Measurements from ENCODE around the gene MTARC1. TPM values are rescaled to one million over a fixed set of nuclear protein-coding genes. Genes with fewer than 3 reads are reported as not detected.

The MTARC1 gene
- total RNA-seq, 1 donor from 2014 or later, result 5.8 TPM

GRCh38 chr1:220761688-220762427 is 24.9 kb upstream of the MTARC1 start:
- no peak for FAIRE-seq

GRCh38 chr1:220764757-220765156 is 22.0 kb upstream of the MTARC1 start:
- FAIRE-seq (peak; percentile 50), DNase-seq (ENCODE audit: low read depth) (no peak)
- TF ChIP-seq CTCF (IDR thresholded peaks at IDR 0.05; ENCODE audit: insufficient read depth, low read length, severe bottlenecking), result no peak
- Histone ChIP-seq H3K36me3 (ENCODE audit: control insufficient read depth, insufficient read depth, low read length) (no peaks in the 10 kb centered on the region), H3K4me3 (ENCODE audit: low read depth, low read length) (no peak overlapping the region), H3K27me3 (ENCODE audit: control insufficient read depth, insufficient read depth, low read length) (no peaks in the 10 kb centered on the region)

More at GRCh38 chr1:220761688-220762427, 24.9 kb upstream of the MTARC1 start:
- H3K4me3 ChIP-seq (ENCODE audit: low read depth, low read length), result no peak overlapping the region
- H3K36me3 ChIP-seq (ENCODE audit: control insufficient read depth, insufficient read depth, low read length), result no peaks in the 10 kb centered on the region
- DNase-seq (ENCODE audit: low read depth), result no peak
- no peaks in the 10 kb centered on the region for H3K27me3 ChIP-seq (ENCODE audit: control insufficient read depth, insufficient read depth, low read length)
- no peak for TF ChIP-seq CTCF (IDR thresholded peaks at IDR 0.05; ENCODE audit: insufficient read depth, low read length, severe bottlenecking)

GRCh38 chr1:220767312-220768125 is 19.2 kb upstream of the MTARC1 start:
- Histone ChIP-seq H3K27me3 (ENCODE audit: control insufficient read depth, insufficient read depth, low read length) (no peaks in the 10 kb centered on the region), H3K4me3 (ENCODE audit: low read depth, low read length) (no peak overlapping the region), H3K36me3 (ENCODE audit: control insufficient read depth, insufficient read depth, low read length) (no peaks in the 10 kb centered on the region)
- DNase-seq (ENCODE audit: low read depth), result no peak
- no peak for TF ChIP-seq CTCF (IDR thresholded peaks at IDR 0.05; ENCODE audit: insufficient read depth, low read length, severe bottlenecking)
- no peak for FAIRE-seq

GRCh38 chr1:220768126-220768601 is 18.5 kb upstream of the MTARC1 start:
- H3K4me3 ChIP-seq (ENCODE audit: low read depth, low read length), result no peak overlapping the region
- no peak for DNase-seq (ENCODE audit: low read depth)
- FAIRE-seq, result no peak
- TF ChIP-seq CTCF (IDR thresholded peaks at IDR 0.05; ENCODE audit: insufficient read depth, low read length, severe bottlenecking), result no peak
- no peaks in the 10 kb centered on the region for H3K27me3 ChIP-seq (ENCODE audit: control insufficient read depth, insufficient read depth, low read length)
- H3K36me3 ChIP-seq (ENCODE audit: control insufficient read depth, insufficient read depth, low read length), result no peaks in the 10 kb centered on the region

GRCh38 chr1:220769205-220769604 is 17.5 kb upstream of the MTARC1 start:
- DNase-seq (ENCODE audit: low read depth) (no peak), FAIRE-seq (no peak)
- Histone ChIP-seq H3K27me3 (ENCODE audit: control insufficient read depth, insufficient read depth, low read length) (no peaks in the 10 kb centered on the region), H3K4me3 (ENCODE audit: low read depth, low read length) (no peak overlapping the region), H3K36me3 (ENCODE audit: control insufficient read depth, insufficient read depth, low read length) (no peaks in the 10 kb centered on the region)
- no peak for TF ChIP-seq CTCF (IDR thresholded peaks at IDR 0.05; ENCODE audit: insufficient read depth, low read length, severe bottlenecking)
